Activated CD8-positive, alpha-beta T cell treated with anti-CD3 and anti-CD28 coated beads for 36 hours (primary cell): ENCODE results near the gene AQP11. TPM values are rescaled to one million over a fixed set of nuclear protein-coding genes. Genes with fewer than 3 reads are reported as not detected.

Experiments used
- total RNA-seq, 2 experiments: library from RNA; stranded (reverse); gene quantifications; one replicate each; pipeline ENCODE4 v1.2.3, GENCODE V29; 2021

AQP11 gene
- total RNA-seq, 2 experiments from 2014 or later, result 0.47 to 0.59 TPM

Other genes starting within 250 kb of the AQP11 start
- gene PAK1, start 115.9 kb upstream of the AQP11 start, total RNA-seq, result 10 to 100 TPM; 43.8 to 49.9 TPM
- 100 to 1,000 TPM; 186 to 189 TPM for gene CLNS1A, start 47.8 kb downstream of the AQP11 start, total RNA-seq
- 10 to 100 TPM; 45.4 to 47.7 TPM for gene RSF1, start 230.8 kb downstream of the AQP11 start, total RNA-seq
- 1 to 10 TPM; 3.7 to 4.9 TPM for gene AAMDC, start 231.2 kb downstream of the AQP11 start, total RNA-seq